Naive B cell (primary cell): Measurements from ENCODE around the gene VSIR. TPM values are rescaled to one million over a fixed set of nuclear protein-coding genes. Genes with fewer than 3 reads are reported as not detected.

Experiments used
- polyA plus RNA-seq, 6 donors: library from polyadenylated mRNA; unstranded; fragments of 300-500 nt; fragmentation: Illumina TruSeq; gene quantifications; one replicate each; pipeline ENCODE4 v1.2.3, GENCODE V29; 2021; ENCODE audit warnings: low read depth in 6 of 6

The VSIR gene
- polyA plus RNA-seq, 6 donors from 2014 or later = 59.8 to 84.3 (median 64.0) TPM

Other genes with a start within 250 kb of the VSIR start
- not detected for gene C10orf105, start 53.7 kb downstream of the VSIR start, polyA plus RNA-seq
- gene PSAP, start 77.7 kb upstream of the VSIR start, polyA plus RNA-seq = 100 to 1,000 TPM; 476 to 761 (median 550) TPM
- gene CHST3, start 190.9 kb upstream of the VSIR start, polyA plus RNA-seq = not detected